Thyroid gland (tissue), 4 donors: ENCODE data around the gene DACH1.

ENCODE experiments used
- POLR2A ChIP-seq, 2 donors: fragments of 450-650 bp; IDR thresholded peaks; one replicate each; pipeline ENCODE4 v1.6.1; 2017; ENCODE audit warnings: antibody characterized with exemption in 2 of 2, mild to moderate bottlenecking in 2 of 2, moderate library complexity in 1 of 2
- TF ChIP-seq, protein P1 (sequence below), 6 experiments: fragments of 200-600 bp in 3 of 6; fragments of 450-650 bp in 3 of 6; sonication (generic) in 3 of 6; IDR thresholded peaks; one replicate each; pipeline ENCODE4 v1.5.1; 2016 to 2019; ENCODE audit warnings: antibody characterized with exemption in 6 of 6, mild to moderate bottlenecking in 2 of 6, inconsistent platforms in 1 of 6, moderate library complexity in 1 of 6

DNA sequence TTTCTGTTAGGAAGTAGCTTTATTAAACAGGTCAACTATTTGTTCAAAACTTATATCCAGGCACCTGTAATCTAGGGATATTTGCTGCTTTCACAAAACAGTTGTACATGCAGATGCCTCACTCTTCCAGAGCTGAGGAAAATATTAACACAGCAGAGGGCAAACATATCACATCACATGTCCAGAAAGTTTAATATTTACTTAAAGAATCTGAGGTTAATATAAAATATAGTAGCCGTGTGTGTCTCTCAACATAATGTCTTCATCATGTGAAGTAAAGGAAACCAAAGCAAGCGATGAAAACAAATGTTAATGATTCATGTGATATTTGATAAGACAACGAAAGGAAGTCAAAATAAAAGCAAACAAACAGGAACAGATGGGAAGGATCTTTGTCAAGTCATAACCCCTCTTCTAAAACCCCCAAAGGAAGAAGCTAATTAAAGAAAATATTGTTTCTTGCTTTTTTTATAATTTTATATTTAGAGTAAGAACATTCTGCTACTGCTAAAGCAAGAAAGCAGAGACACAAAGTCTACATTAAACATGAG, 418.8 kb downstream of the DACH1 start:
- TF ChIP-seq, protein P1, sequence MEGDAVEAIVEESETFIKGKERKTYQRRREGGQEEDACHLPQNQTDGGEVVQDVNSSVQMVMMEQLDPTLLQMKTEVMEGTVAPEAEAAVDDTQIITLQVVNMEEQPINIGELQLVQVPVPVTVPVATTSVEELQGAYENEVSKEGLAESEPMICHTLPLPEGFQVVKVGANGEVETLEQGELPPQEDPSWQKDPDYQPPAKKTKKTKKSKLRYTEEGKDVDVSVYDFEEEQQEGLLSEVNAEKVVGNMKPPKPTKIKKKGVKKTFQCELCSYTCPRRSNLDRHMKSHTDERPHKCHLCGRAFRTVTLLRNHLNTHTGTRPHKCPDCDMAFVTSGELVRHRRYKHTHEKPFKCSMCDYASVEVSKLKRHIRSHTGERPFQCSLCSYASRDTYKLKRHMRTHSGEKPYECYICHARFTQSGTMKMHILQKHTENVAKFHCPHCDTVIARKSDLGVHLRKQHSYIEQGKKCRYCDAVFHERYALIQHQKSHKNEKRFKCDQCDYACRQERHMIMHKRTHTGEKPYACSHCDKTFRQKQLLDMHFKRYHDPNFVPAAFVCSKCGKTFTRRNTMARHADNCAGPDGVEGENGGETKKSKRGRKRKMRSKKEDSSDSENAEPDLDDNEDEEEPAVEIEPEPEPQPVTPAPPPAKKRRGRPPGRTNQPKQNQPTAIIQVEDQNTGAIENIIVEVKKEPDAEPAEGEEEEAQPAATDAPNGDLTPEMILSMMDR (IDR thresholded peaks at IDR 0.05): no peak
- no peak for TF ChIP-seq POLR2A (IDR thresholded peaks at IDR 0.05)
